Fibroblast of pulmonary artery (primary cell): Measurements from ENCODE around the gene CHST2.

Experiments used
- DNase-seq: peaks from one replicate; pipeline ENCODE4 v3.0.0-alpha.2; 2010; ENCODE audit warnings: low read depth
- H3K4me3 ChIP-seq: replicated peaks from 2 replicates; pipeline ENCODE4 v1.5.1; 2011; ENCODE audit warnings: low read depth, mild to moderate bottlenecking, control low read depth, low read length, moderate library complexity
- TF ChIP-seq, protein P1 (sequence below): IDR thresholded peaks from 2 replicates; pipeline ENCODE4 v1.5.1; 2011; ENCODE audit warnings: mild to moderate bottlenecking, control low read depth, low read length, inconsistent platforms; ENCODE audit errors: missing control alignments

Gene CHST2

DNA sequence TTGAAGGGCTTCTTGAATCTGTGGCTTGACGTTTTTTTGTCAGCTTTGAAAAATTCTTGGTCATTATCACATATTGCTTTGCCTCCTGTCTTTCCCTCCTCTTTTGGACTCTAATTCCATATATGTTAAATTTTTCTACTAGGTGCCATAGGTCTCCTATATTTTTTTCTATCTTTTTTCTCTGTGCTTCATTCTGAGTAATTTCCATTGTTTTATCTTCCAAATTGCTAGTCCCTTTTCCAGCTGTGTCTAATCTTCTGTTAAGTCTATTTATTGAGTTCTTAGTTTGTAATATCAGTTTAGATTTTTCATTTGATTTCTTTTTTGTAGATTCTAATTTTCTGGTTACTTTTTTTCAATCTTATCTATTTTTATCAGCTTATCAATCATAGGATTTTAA lies 53.7 kb downstream of the CHST2 start:
- TF ChIP-seq, protein P1, sequence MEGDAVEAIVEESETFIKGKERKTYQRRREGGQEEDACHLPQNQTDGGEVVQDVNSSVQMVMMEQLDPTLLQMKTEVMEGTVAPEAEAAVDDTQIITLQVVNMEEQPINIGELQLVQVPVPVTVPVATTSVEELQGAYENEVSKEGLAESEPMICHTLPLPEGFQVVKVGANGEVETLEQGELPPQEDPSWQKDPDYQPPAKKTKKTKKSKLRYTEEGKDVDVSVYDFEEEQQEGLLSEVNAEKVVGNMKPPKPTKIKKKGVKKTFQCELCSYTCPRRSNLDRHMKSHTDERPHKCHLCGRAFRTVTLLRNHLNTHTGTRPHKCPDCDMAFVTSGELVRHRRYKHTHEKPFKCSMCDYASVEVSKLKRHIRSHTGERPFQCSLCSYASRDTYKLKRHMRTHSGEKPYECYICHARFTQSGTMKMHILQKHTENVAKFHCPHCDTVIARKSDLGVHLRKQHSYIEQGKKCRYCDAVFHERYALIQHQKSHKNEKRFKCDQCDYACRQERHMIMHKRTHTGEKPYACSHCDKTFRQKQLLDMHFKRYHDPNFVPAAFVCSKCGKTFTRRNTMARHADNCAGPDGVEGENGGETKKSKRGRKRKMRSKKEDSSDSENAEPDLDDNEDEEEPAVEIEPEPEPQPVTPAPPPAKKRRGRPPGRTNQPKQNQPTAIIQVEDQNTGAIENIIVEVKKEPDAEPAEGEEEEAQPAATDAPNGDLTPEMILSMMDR, result no peak
- DNase-seq, result no peak
- no peak overlapping the region for H3K4me3 ChIP-seq
